HepG2 (cell line): ENCODE data around the gene TEF. TPM values are rescaled to one million over a fixed set of nuclear protein-coding genes. Genes with fewer than 3 reads are reported as not detected.

ENCODE experiments used
- CBX1 ChIP-seq: IDR thresholded peaks from one replicate; pipeline ENCODE4 v1.6.1; 2016; ENCODE audit warnings: antibody characterized with exemption, low read depth
- CENPT ChIP-seq: sonication (generic); formaldehyde crosslinking; IDR thresholded peaks from 2 replicates; pipeline ENCODE4 v1.8.0; 2022; ENCODE audit warnings: low read depth, mild to moderate bottlenecking, moderate library complexity, missing genetic modification reagents
- DR1 ChIP-seq: sonication (generic); formaldehyde crosslinking; IDR thresholded peaks from 2 replicates; pipeline ENCODE4 v1.8.0; 2021; ENCODE audit warnings: mild to moderate bottlenecking, missing genetic modification reagents, inconsistent platforms
- EEA1 ChIP-seq: sonication (generic); formaldehyde crosslinking; IDR thresholded peaks from 2 replicates; pipeline ENCODE4 v1.5.1; 2020; ENCODE audit warnings: mild to moderate bottlenecking, missing genetic modification reagents, borderline replicate concordance
- GATAD2A ChIP-seq: IDR thresholded peaks from 2 replicates; pipeline ENCODE4 v1.6.1; 2016
- IRF9 ChIP-seq: sonication (generic); formaldehyde crosslinking; IDR thresholded peaks from 2 replicates; pipeline ENCODE4 v1.8.0; 2022; ENCODE audit warnings: missing genetic modification reagents, mild to moderate bottlenecking, borderline replicate concordance
- MLXIP ChIP-seq: sonication (generic); formaldehyde crosslinking; IDR thresholded peaks from 2 replicates; pipeline ENCODE4 v1.9.0; 2021; ENCODE audit warnings: missing genetic modification reagents, borderline replicate concordance
- MTF1 ChIP-seq: sonication (generic); formaldehyde crosslinking; IDR thresholded peaks from 2 replicates; pipeline ENCODE4 v1.5.0; 2020; ENCODE audit warnings: missing genetic modification reagents
- MXD4 ChIP-seq: IDR thresholded peaks from 2 replicates; pipeline ENCODE4 v1.6.1; 2016; ENCODE audit warnings: mild to moderate bottlenecking, missing biosample characterization, missing genetic modification reagents
- SAP130 ChIP-seq: IDR thresholded peaks from 2 replicates; pipeline ENCODE4 v1.6.1; 2016; ENCODE audit warnings: low read depth
- SMC3 ChIP-seq: IDR thresholded peaks from 2 replicates; pipeline ENCODE4 v1.6.1; 2011; ENCODE audit warnings: low read length, improper control_type of control experiment
- SOX6 ChIP-seq, 2 experiments: fragments of 450-650 bp in 1 of 2; sonication (generic) in 1 of 2; formaldehyde crosslinking in 1 of 2; IDR thresholded peaks; 2 replicates each; pipeline versions ENCODE4 v1.4.0 to v1.6.1; 2017 to 2020; ENCODE audit warnings: antibody characterized with exemption in 1 of 2, mild to moderate bottlenecking in 1 of 2, missing genetic modification reagents in 1 of 2
- ZBTB10 ChIP-seq: sonication (generic); formaldehyde crosslinking; IDR thresholded peaks from 2 replicates; pipeline ENCODE4 v1.4.0; 2020; ENCODE audit warnings: missing genetic modification reagents, borderline replicate concordance
- ZBTB20 ChIP-seq: sonication (generic); formaldehyde crosslinking; IDR thresholded peaks from 2 replicates; pipeline ENCODE4 v1.8.1; 2023; ENCODE audit warnings: missing genetic modification reagents, low read depth, mild to moderate bottlenecking, borderline replicate concordance
- ZNF205 ChIP-seq: IDR thresholded peaks from 2 replicates; pipeline ENCODE4 v1.6.1; 2018; ENCODE audit warnings: missing biosample characterization, missing genetic modification reagents
- ZNF260 ChIP-seq: sonication (generic); formaldehyde crosslinking; IDR thresholded peaks from 2 replicates; pipeline ENCODE4 v1.4.0; 2020; ENCODE audit warnings: missing genetic modification reagents, low read depth, mild to moderate bottlenecking, borderline replicate concordance
- ZNF33A ChIP-seq: sonication (generic); formaldehyde crosslinking; IDR thresholded peaks from 2 replicates; pipeline ENCODE4 v1.5.1; 2020; ENCODE audit warnings: missing genetic modification reagents, mild to moderate bottlenecking, moderate library complexity, borderline replicate concordance
- ZNF546 ChIP-seq: sonication (generic); formaldehyde crosslinking; conservative IDR thresholded peaks from 2 replicates; pipeline ENCODE4 v1.8.1; 2023; ENCODE audit warnings: mild to moderate bottlenecking, missing genetic modification reagents
- ZNF75D ChIP-seq: sonication (generic); formaldehyde crosslinking; IDR thresholded peaks from 2 replicates; pipeline ENCODE4 v1.8.1; 2023; ENCODE audit warnings: missing genetic modification reagents, mild to moderate bottlenecking, borderline replicate concordance
- ZNF766 ChIP-seq: sonication (generic); formaldehyde crosslinking; IDR thresholded peaks from 2 replicates; pipeline ENCODE4 v1.5.0; 2020; ENCODE audit warnings: missing genetic modification reagents, borderline replicate concordance
- ZNF790 ChIP-seq: sonication (generic); formaldehyde crosslinking; IDR thresholded peaks from 2 replicates; pipeline ENCODE4 v1.8.0; 2022; ENCODE audit warnings: missing genetic modification reagents, mild to moderate bottlenecking, borderline replicate concordance
- polyA plus RNA-seq, 8 experiments: library from polyadenylated mRNA; depleted of rRNA in 3 of 8; stranded (reverse) in 7 of 8; unstranded in 1 of 8; fragments of >200 nt; fragmentation: Illumina TruSeq in 4 of 8; extraction: Trizol in 4 of 8; gene quantifications; 2 replicates each; pipeline versions ENCODE4 v1.2.1 to v1.2.3, GENCODE V29; 2011 to 2016; ENCODE audit warnings: low read depth in 4 of 8, missing spikeins in 1 of 8, mixed read lengths in 1 of 8; ENCODE audit not compliant: insufficient read depth in 1 of 8
- total RNA-seq, 5 experiments: library from RNA; depleted of rRNA; stranded (reverse); fragments of >200 nt; fragmentation: Illumina TruSeq; extraction: Trizol; gene quantifications; 2 replicates each; pipeline ENCODE4 v1.2.3, GENCODE V29; 2016; ENCODE audit warnings: low read depth in 1 of 5
- TF ChIP-seq, protein P1 (sequence below): sonication (generic); formaldehyde crosslinking; IDR thresholded peaks from 2 replicates; pipeline ENCODE4 v1.8.1; 2023; ENCODE audit warnings: mild to moderate bottlenecking, moderate library complexity, missing genetic modification reagents

Gene TEF
- total and polyA plus RNA-seq, 2 of the 13 experiments (the other 11 are each of a cell fraction or from before 2014, with no cell fraction given): 7.6 to 11.2 TPM

DNA sequence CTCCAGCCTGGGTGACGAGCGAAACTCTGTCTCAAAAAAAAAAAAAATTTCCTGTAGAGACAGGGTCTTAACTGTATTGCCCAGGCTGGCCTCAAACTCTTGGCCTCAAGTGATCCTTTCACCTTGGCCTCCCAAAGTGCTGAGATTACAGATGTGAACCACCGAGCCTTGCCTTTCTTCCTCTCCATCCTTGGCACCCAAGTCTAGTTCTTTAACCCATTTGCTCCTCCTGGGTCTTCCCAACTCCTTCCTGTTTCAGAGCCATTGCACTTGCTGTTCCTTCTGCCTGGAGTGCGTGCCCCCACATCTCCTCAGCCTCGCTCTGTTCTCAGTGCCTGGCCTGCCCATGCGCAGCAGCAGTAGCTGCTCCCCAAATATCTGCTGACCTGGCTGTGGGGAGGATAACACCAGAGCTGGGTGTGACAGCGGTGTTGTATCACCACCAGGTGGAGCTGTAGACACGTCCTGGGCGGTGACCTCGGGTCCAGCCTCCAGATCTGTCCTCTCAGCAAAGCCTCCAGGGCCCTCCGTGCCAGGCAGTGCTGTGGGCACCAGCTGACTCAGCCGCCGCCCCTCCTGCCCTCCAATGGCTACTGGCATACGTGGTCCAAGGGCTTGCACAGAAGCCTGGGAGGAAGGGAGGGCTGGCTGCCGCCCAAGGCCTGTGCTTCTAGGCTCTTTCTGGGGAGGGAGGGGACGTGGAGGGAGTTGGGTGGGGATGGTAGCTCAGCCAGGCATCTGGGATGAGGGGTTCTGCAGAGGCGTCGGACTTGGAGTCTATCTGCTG lies 22.0 kb downstream of the TEF start (continued):
- TF ChIP-seq IRF9 (CRISPR knock-in tag) (no peak), ZNF766 (CRISPR knock-in tag) (no peak), SMC3 (peak; percentile 93), ZNF75D (no peak), SOX6 (IDR thresholded peaks at IDR 0.05) (no peak), SOX6 (CRISPR knock-in tag; IDR thresholded peaks at IDR 0.05) (no peak; the same call in 1 of the 2 replicates), ZNF205 (CRISPR knock-in tag) (no peak), DR1 (CRISPR knock-in tag) (no peak), CENPT (CRISPR knock-in tag) (no peak), CBX1 (peak; percentile 68), MLXIP (CRISPR knock-in tag) (no peak), MXD4 (CRISPR knock-in tag) (peak; percentile 28; the same call in 1 of the 2 replicates), EEA1 (CRISPR knock-in tag) (no peak), ZNF790 (no peak), ZNF260 (CRISPR knock-in tag) (no peak), ZNF546 (CRISPR knock-in tag) (no peak), ZBTB20 (CRISPR knock-in tag) (0 out of 2 replicates have a peak, but pooled peaks have one; percentile 68), MTF1 (CRISPR knock-in tag) (no peak), GATAD2A (CRISPR knock-in tag) (peak; percentile 76), ZBTB10 (CRISPR knock-in tag) (no peak), ZNF33A (no peak), SAP130 (CRISPR knock-in tag) (peak; percentile 42; the same call in 1 of the 2 replicates)
- TF ChIP-seq, protein P1, sequence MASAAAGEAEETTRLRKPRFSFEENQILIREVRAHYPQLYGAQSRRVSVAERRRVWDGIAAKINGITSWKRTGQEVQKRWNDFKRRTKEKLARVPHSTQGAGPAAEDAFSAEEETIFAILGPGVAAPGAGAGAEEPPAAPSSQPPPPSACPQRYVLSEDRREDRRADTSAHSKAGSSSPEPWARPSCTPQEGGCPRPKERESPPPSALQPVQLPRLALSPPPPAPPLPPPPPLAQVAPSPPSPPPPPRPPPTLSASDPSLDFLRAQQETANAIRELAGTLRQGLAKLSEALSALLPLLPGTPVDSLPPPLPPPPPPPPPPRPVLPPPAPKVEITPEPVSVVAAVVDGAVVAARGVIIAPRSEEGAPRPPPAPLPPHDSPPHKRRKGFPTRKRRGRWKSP (CRISPR knock-in tag): no peak
